IMR-90 (cell line): ENCODE results near the gene SLC7A7. TPM values are rescaled to one million over a fixed set of nuclear protein-coding genes. Genes with fewer than 3 reads are reported as not detected.

Source experiments
- ATAC-seq: fragments of 200-7000 bp; cut with Tn5 transposase; 2 replicates; pipeline ENCODE4 v1.9.1; 2020; ENCODE audit warnings: low read depth, mild to moderate bottlenecking, moderate library complexity
- BruUV-seq: library from RNA; stranded (reverse); fragments of 400-500 nt; replicated peaks from 2 replicates; lab custom pipeline; 2021; lab: Mats Ljungman, UMichigan
- CTCF ChIA-PET: fragments of 300-600 bp; formaldehyde crosslinking; extraction: SDS; loops from one replicate; lab custom pipeline; 2021; ENCODE audit warnings: antibody characterized with exemption; lab: Yijun Ruan, JAX
- POLR2A ChIA-PET: fragments of 300-600 bp; sonication (Branson Sonifier 250); formaldehyde crosslinking; loops from one replicate; lab custom pipeline; 2022; ENCODE audit warnings: antibody characterized with exemption; ENCODE audit not compliant: unreplicated experiment; lab: Charles Lee
- DNase-seq: peaks from one replicate; pipeline ENCODE4 v3.0.0; 2013
- H2AFZ ChIP-seq: replicated peaks from 2 replicates; pipeline ENCODE3; 2013; ENCODE audit warnings: low read length, mild to moderate bottlenecking; ENCODE audit not compliant: poor library complexity
- H2AK5ac ChIP-seq: 2 replicates; pipeline ENCODE4 v1.6.1; 2013; ENCODE audit warnings: low read depth, low read length, inconsistent platforms
- H2AK9ac ChIP-seq: replicated peaks from 2 replicates; pipeline ENCODE3; 2013; ENCODE audit warnings: mild to moderate bottlenecking, low read depth, low read length, moderate library complexity; ENCODE audit not compliant: poor library complexity
- H2BK120ac ChIP-seq: 2 replicates; pipeline ENCODE4 v1.6.1; 2013; ENCODE audit warnings: low read depth, low read length, inconsistent platforms
- H2BK15ac ChIP-seq: 3 replicates; pipeline ENCODE4 v1.6.1; 2013; ENCODE audit warnings: low read depth, low read length, inconsistent platforms
- H2BK20ac ChIP-seq: 2 replicates; pipeline ENCODE4 v1.6.1; 2013; ENCODE audit warnings: low read depth, mild to moderate bottlenecking, inconsistent platforms, low read length, moderate library complexity
- H2BK5ac ChIP-seq: 2 replicates; pipeline ENCODE4 v1.6.1; 2013; ENCODE audit warnings: mild to moderate bottlenecking, low read depth, low read length, inconsistent platforms; ENCODE audit not compliant: poor library complexity, severe bottlenecking
- H3K14ac ChIP-seq: replicated peaks from 2 replicates; pipeline ENCODE4 v1.6.1; 2013; ENCODE audit warnings: low read depth, low read length, inconsistent platforms
- H3K18ac ChIP-seq: 2 replicates; pipeline ENCODE4 v1.6.1; 2013; ENCODE audit warnings: low read depth, low read length, control low read depth
- H3K23ac ChIP-seq: 2 replicates; pipeline ENCODE4 v1.6.1; 2013; ENCODE audit warnings: low read depth, low read length, inconsistent platforms
- H3K27ac ChIP-seq: 2 replicates; pipeline ENCODE4 v1.5.1; 2013; ENCODE audit warnings: mild to moderate bottlenecking, control low read depth, low read length; ENCODE audit not compliant: insufficient read depth
- H3K27me3 ChIP-seq: 2 replicates; pipeline ENCODE4 v1.6.1; 2013; ENCODE audit warnings: low read length; ENCODE audit not compliant: control insufficient read depth, insufficient read depth
- H3K36me3 ChIP-seq: 2 replicates; pipeline ENCODE4 v1.6.1; 2013; ENCODE audit warnings: low read length, mixed read lengths; ENCODE audit not compliant: control insufficient read depth, insufficient read depth
- H3K4ac ChIP-seq: 2 replicates; pipeline ENCODE4 v1.6.1; 2013; ENCODE audit warnings: low read depth, low read length, inconsistent platforms
- H3K4me1 ChIP-seq: 2 replicates; pipeline ENCODE4 v1.6.1; 2013; ENCODE audit warnings: low read length, mixed read lengths; ENCODE audit not compliant: control insufficient read depth, insufficient read depth
- H3K4me2 ChIP-seq: 2 replicates; pipeline ENCODE4 v1.6.1; 2013; ENCODE audit warnings: low read depth, mild to moderate bottlenecking, control low read depth, low read length, moderate library complexity
- H3K4me3 ChIP-seq: 2 replicates; pipeline ENCODE4 v1.5.1; 2013; ENCODE audit warnings: low read depth, mild to moderate bottlenecking, control low read depth, low read length, moderate library complexity; ENCODE audit not compliant: insufficient read depth
- H3K56ac ChIP-seq: 2 replicates; pipeline ENCODE4 v1.6.1; 2013; ENCODE audit warnings: low read length, inconsistent platforms; ENCODE audit not compliant: insufficient read depth; ENCODE audit errors: extremely low read depth
- H3K79me1 ChIP-seq, 2 experiments: 2 replicates each; pipeline ENCODE4 v1.6.1; 2013; ENCODE audit warnings: low read length in 2 of 2, inconsistent platforms in 1 of 2, low read depth in 1 of 2
- H3K9ac ChIP-seq: 2 replicates; pipeline ENCODE4 v1.6.1; 2013; ENCODE audit warnings: low read depth, low read length, control low read depth
- H3K9me1 ChIP-seq: 2 replicates; pipeline ENCODE4 v1.6.1; 2013; ENCODE audit warnings: low read length, inconsistent platforms; ENCODE audit not compliant: insufficient read depth
- H3K9me3 ChIP-seq: 2 replicates; pipeline ENCODE4 v1.6.1; 2013; ENCODE audit warnings: low read length; ENCODE audit not compliant: control insufficient read depth, insufficient read depth
- H4K20me1 ChIP-seq: 2 replicates; pipeline ENCODE4 v1.6.1; 2013; ENCODE audit warnings: low read length, inconsistent platforms; ENCODE audit not compliant: insufficient read depth
- H4K5ac ChIP-seq: 2 replicates; pipeline ENCODE4 v1.6.1; 2013; ENCODE audit warnings: mild to moderate bottlenecking, low read depth, low read length, control low read depth
- H4K8ac ChIP-seq, 2 experiments: 2 replicates each; pipeline ENCODE4 v1.6.1; 2013; ENCODE audit warnings: low read depth in 2 of 2, low read length in 2 of 2, control low read depth in 1 of 2, inconsistent platforms in 1 of 2
- H4K91ac ChIP-seq: 2 replicates; pipeline ENCODE4 v1.6.1; 2013; ENCODE audit warnings: low read depth, low read length, inconsistent platforms; ENCODE audit not compliant: insufficient read depth
- BHLHE40 ChIP-seq: fragments of 150-350 bp; IDR thresholded peaks from 2 replicates; pipeline ENCODE4 v1.6.1; 2016; ENCODE audit warnings: mild to moderate bottlenecking, low read depth, low read length
- CEBPB ChIP-seq: IDR thresholded peaks from 2 replicates; pipeline ENCODE4 v1.6.1; 2012; ENCODE audit warnings: low read depth, low read length, improper control_type of control experiment
- CTCF ChIP-seq: conservative IDR thresholded peaks from 2 replicates; pipeline ENCODE4 v1.5.1; 2012; ENCODE audit warnings: mild to moderate bottlenecking, low read depth, low read length, improper control_type of control experiment
- ELK1 ChIP-seq: fragments of 150-350 bp; IDR thresholded peaks from 2 replicates; pipeline ENCODE4 v1.6.1; 2016; ENCODE audit warnings: low read depth, mild to moderate bottlenecking, low read length, moderate library complexity, borderline replicate concordance
- FOS ChIP-seq: fragments of 150-350 bp; IDR thresholded peaks from 2 replicates; pipeline ENCODE4 v1.6.1; 2016; ENCODE audit warnings: low read depth, low read length
- MAFK ChIP-seq: IDR thresholded peaks from 2 replicates; pipeline ENCODE4 v1.6.1; 2012; ENCODE audit warnings: low read depth, low read length, improper control_type of control experiment
- MAZ ChIP-seq: IDR thresholded peaks from 2 replicates; pipeline ENCODE4 v1.6.1; 2012; ENCODE audit warnings: low read depth, mild to moderate bottlenecking, low read length, improper control_type of control experiment, moderate library complexity, borderline replicate concordance
- MXI1 ChIP-seq: IDR thresholded peaks from 2 replicates; pipeline ENCODE4 v1.6.1; 2012; ENCODE audit warnings: low read depth, mild to moderate bottlenecking, low read length, moderate library complexity, borderline replicate concordance
- NFE2L2 ChIP-seq: fragments of 150-350 bp; IDR thresholded peaks from 2 replicates; pipeline ENCODE4 v1.6.1; 2016; ENCODE audit warnings: low read depth, mild to moderate bottlenecking, low read length
- POLR2A ChIP-seq: IDR thresholded peaks from 2 replicates; pipeline ENCODE4 v1.6.1; 2012; ENCODE audit warnings: mild to moderate bottlenecking, low read depth, low read length
- RAD21 ChIP-seq: IDR thresholded peaks from 2 replicates; pipeline ENCODE4 v1.6.1; 2012; ENCODE audit warnings: low read length, improper control_type of control experiment
- RCOR1 ChIP-seq: IDR thresholded peaks from 2 replicates; pipeline ENCODE4 v1.6.1; 2012; ENCODE audit warnings: mild to moderate bottlenecking, low read length, improper control_type of control experiment; ENCODE audit not compliant: insufficient replicate concordance
- RFX5 ChIP-seq: IDR thresholded peaks from 2 replicates; pipeline ENCODE4 v1.8.0; 2012; ENCODE audit warnings: low read depth, mild to moderate bottlenecking, low read length, moderate library complexity
- SMC3 ChIP-seq: fragments of 150-350 bp; IDR thresholded peaks from 2 replicates; pipeline ENCODE4 v1.6.1; 2016; ENCODE audit warnings: low read depth, mild to moderate bottlenecking, antibody characterized with exemption, low read length, moderate library complexity
- USF2 ChIP-seq: fragments of 150-350 bp; IDR thresholded peaks from 2 replicates; pipeline ENCODE4 v1.6.1; 2017; ENCODE audit warnings: mild to moderate bottlenecking, antibody characterized with exemption, low read length, low read depth
- WGBS, 2 experiments: methylation state at CpG; one replicate each; pipeline versions ENCODE4 v1.1.5 to v1.1.7; 2013; ENCODE audit warnings: missing lambda C conversion rate in 2 of 2; ENCODE audit not compliant: insufficient read length in 1 of 2; ENCODE audit errors: extremely low coverage in 2 of 2; 5-methylcytosine and 5-hydroxymethylcytosine counted together
- dilution Hi-C: fragments of 300-500 bp; cut with HindIII; formaldehyde crosslinking; loops from one replicate; pipeline ENCODE4 v1.14.3; 2018; ENCODE audit warnings: low sequenced_read_pairs; ENCODE audit not compliant: unreplicated experiment
- in situ Hi-C: fragments of 300-500 bp; cut with MboI; formaldehyde crosslinking; loops from 3 replicates; pipeline ENCODE4 v1.14.3; 2019; ENCODE audit warnings: low sequenced_read_pairs, inconsistent platforms, mixed read lengths
- intact Hi-C: fragments of 100-400 bp; cut with micrococcal nuclease; formaldehyde crosslinking; loops from 2 replicates; pipeline ENCODE4 v1.10.0; 2022
- polyA plus RNA-seq, 3 experiments: library from polyadenylated mRNA; depleted of rRNA; stranded (reverse); fragments of >200 nt; gene quantifications; 2 replicates each; pipeline ENCODE4 v1.2.3, GENCODE V29; 2012; ENCODE audit warnings: low replicate concordance in 1 of 3
- total RNA-seq: library from RNA; depleted of rRNA; stranded (reverse); fragments of >200 nt; gene quantifications from 2 replicates; pipeline ENCODE4 v1.2.3, GENCODE V29; 2012

Gene SLC7A7
- total and polyA plus RNA-seq, 2 of the 4 experiments (the other 2 are of a cell fraction) = 1.8 to 2.0 TPM

GRCh38 chr14:22802860-22803686, 12.2 kb downstream of the SLC7A7 start:
- ATAC-seq (peak; percentile 82), DNase-seq (peak; percentile 57)
- intact Hi-C loops (no loop called here), in situ Hi-C loops (no loop called here), dilution Hi-C loops (no loop called here)
- no peak overlapping the region for H2AFZ ChIP-seq
- H3K56ac ChIP-seq = no peak overlapping the region
- WGBS, 2 experiments = 0% methylated on average over 1 of the region's 12 CpGs; no CpG with 5 or more reads in 1 of the 2 experiments
- no peak overlapping the region for H2BK120ac ChIP-seq
- no peak overlapping the region for H4K91ac ChIP-seq
- no peak overlapping the region for H4K5ac ChIP-seq
- TF ChIP-seq RCOR1 (no peak), CEBPB (no peak), SMC3 (no peak), USF2 (no peak), MAFK (no peak), POLR2A (no peak), RFX5 (no peak), BHLHE40 (no peak), MXI1 (no peak), FOS (no peak), CTCF (no peak), MAZ (no peak), ELK1 (no peak), RAD21 (no peak), NFE2L2 (no peak)
- no peaks in the 10 kb centered on the region for H3K36me3 ChIP-seq
- H4K8ac ChIP-seq = no peak overlapping the region
- H3K4ac ChIP-seq = no peak overlapping the region
- H3K27me3 ChIP-seq = no peaks in the 10 kb centered on the region; the same call in 1 of the 2 replicates
- no peak overlapping the region for H3K18ac ChIP-seq
- no peak overlapping the region for H2BK15ac ChIP-seq
- ChIA-PET POLR2A (no interaction called here), CTCF (interaction anchor here (0.9 kb wide), 1 partner anchor 16 kb away, joined by 3 read pairs; no protein-coding TSS in a partner anchor)
- no peak overlapping the region for H2BK20ac ChIP-seq
- H3K27ac ChIP-seq = no peak overlapping the region
- H2AK9ac ChIP-seq = no peak overlapping the region
- H3K9me3 ChIP-seq = no peaks in the 10 kb centered on the region
- BruUV-seq = no TSS peak
- H2AK5ac ChIP-seq = no peak overlapping the region
- H3K9me1 ChIP-seq = no peaks in the 10 kb centered on the region
- H2BK5ac ChIP-seq = no peak overlapping the region
- H3K9ac ChIP-seq = no peak overlapping the region
- H3K4me3 ChIP-seq = no peak overlapping the region
- H3K14ac ChIP-seq = no peak overlapping the region
- no peak overlapping the region for H3K4me2 ChIP-seq
- no peaks in the 10 kb centered on the region for H3K4me1 ChIP-seq
- H3K79me1 ChIP-seq = no peaks in the 10 kb centered on the region
- H3K23ac ChIP-seq = no peak overlapping the region
- no peaks in the 10 kb centered on the region for H4K20me1 ChIP-seq
